ENCODE data around the gene STIMATE. TPM values are rescaled to one million over a fixed set of nuclear protein-coding genes. Genes with fewer than 3 reads are reported as not detected.

STIMATE gene
- total and polyA plus RNA-seq, 9 of the 15 experiments (the other 6 are each of a cell fraction or from before 2014, with no cell fraction given), result 0.14 to 7.7 (median 4.9) TPM

- FAIRE-seq (no peak), DNase-seq (ENCODE audit: extremely low read depth in 1 of 4, low spot score in 3 of 4) (no peak), ATAC-seq (no peak)
- TF ChIP-seq ZC3H4 (CRISPR knock-in tag; IDR thresholded peaks at IDR 0.05; ENCODE audit: borderline replicate concordance), result no peak
- TF ChIP-seq CTCF (IDR thresholded peaks at IDR 0.05 in 2 of 3, conservative IDR thresholded peaks at IDR 0.05 in 1 of 3; ENCODE audit: insufficient read depth in 2 of 3, low read depth in 1 of 3, low read length in 3 of 3), result peak in 1 of 3 experiments; percentile 6; a peak in 1 of 6 replicates
- 0 out of 3 replicates have a peak, but pooled peaks cover 5% of the 10 kb centered on the region for H3K36me3 ChIP-seq (ENCODE audit: control insufficient read depth, insufficient read depth, low read length)
- no peak overlapping the region for H3K27ac ChIP-seq (ENCODE audit: extremely low read depth, low read depth, low read length)
- H3K27me3 ChIP-seq (ENCODE audit: control insufficient read depth in 2 of 2, insufficient read depth in 2 of 2, low read length in 2 of 2), result no peaks in the 10 kb centered on the region
- no peaks in the 10 kb centered on the region for H3K9me1 ChIP-seq (ENCODE audit: control insufficient read depth, insufficient read depth, low read length)
- BruUV-seq (replicated peaks), result no TSS peak
- no peaks in the 10 kb centered on the region for H3K79me2 ChIP-seq (ENCODE audit: control insufficient read depth, insufficient read depth, low read length)
- no peaks in the 10 kb centered on the region for H4K20me1 ChIP-seq (replicated peaks; ENCODE audit: control insufficient read depth, insufficient read depth, low read length)
- no peak overlapping the region for H3K4me2 ChIP-seq (ENCODE audit: insufficient read depth, low read length)
- H3K4me1 ChIP-seq (replicated peaks in 1 of 2; ENCODE audit: control insufficient read depth in 2 of 2, insufficient read depth in 2 of 2, low read length in 2 of 2), result no peaks in the 10 kb centered on the region; a peak in 1 of 5 replicates
- in situ Hi-C loops (cut with MboI) (no loop called here), intact Hi-C loops (cut with micrococcal nuclease) (no loop called here)
- CTCF ChIA-PET (ENCODE audit: low intra/inter-chr PET ratio), result no interaction called here
- no peak overlapping the region for H3K4me3 ChIP-seq
- no peaks in the 10 kb centered on the region for H3K9me3 ChIP-seq (replicated peaks; ENCODE audit: control insufficient read depth, insufficient read depth, low read depth, low read length)
- no peak overlapping the region for H2AFZ ChIP-seq (ENCODE audit: low read depth, low read length)
- WGBS (ENCODE audit: insufficient coverage, low coverage, missing lambda C conversion rate), result 26% methylated on average over 2 of the region's 2 CpGs
- no peak overlapping the region for H3K9ac ChIP-seq (ENCODE audit: insufficient read depth in 1 of 2, low read depth in 2 of 2, low read length in 2 of 2)
- POLR2A ChIA-PET, result interaction anchor here (0.8 kb wide), 1 partner anchor 116 kb away, joined by 3 read pairs; no protein-coding TSS in a partner anchor
These were observed 34.5 kb upstream of the STIMATE start for GRCh38 chr3:52931889-52932288.

GRCh38 chr3:52931328-52931727 is 34.0 kb upstream of the STIMATE start:
- Histone ChIP-seq H3K4me2 (ENCODE audit: insufficient read depth, low read length) (no peak overlapping the region), H3K36me3 (ENCODE audit: control insufficient read depth, insufficient read depth, low read length) (0 out of 3 replicates have a peak, but pooled peaks cover 5% of the 10 kb centered on the region), H3K9ac (ENCODE audit: insufficient read depth in 1 of 2, low read depth in 2 of 2, low read length in 2 of 2) (no peak overlapping the region), H3K9me3 (replicated peaks; ENCODE audit: control insufficient read depth, insufficient read depth, low read depth, low read length) (no peaks in the 10 kb centered on the region), H3K9me1 (ENCODE audit: control insufficient read depth, insufficient read depth, low read length) (no peaks in the 10 kb centered on the region), H4K20me1 (replicated peaks; ENCODE audit: control insufficient read depth, insufficient read depth, low read length) (no peaks in the 10 kb centered on the region), H3K27ac (ENCODE audit: extremely low read depth, low read depth, low read length) (no peak overlapping the region), H3K27me3 (ENCODE audit: control insufficient read depth in 2 of 2, insufficient read depth in 2 of 2, low read length in 2 of 2) (no peaks in the 10 kb centered on the region), H3K79me2 (ENCODE audit: control insufficient read depth, insufficient read depth, low read length) (no peaks in the 10 kb centered on the region), H3K4me1 (replicated peaks in 1 of 2; ENCODE audit: control insufficient read depth in 2 of 2, insufficient read depth in 2 of 2, low read length in 2 of 2) (no peaks in the 10 kb centered on the region; a peak in 1 of 5 replicates), H3K4me3 (no peak overlapping the region), H2AFZ (ENCODE audit: low read depth, low read length) (no peak overlapping the region)
- intact Hi-C loops (cut with micrococcal nuclease) (no loop called here), in situ Hi-C loops (cut with MboI) (no loop called here)
- 73% methylated on average over 5 of the region's 6 CpGs for WGBS (ENCODE audit: insufficient coverage, low coverage, missing lambda C conversion rate)
- TF ChIP-seq RBM15 (IDR thresholded peaks at IDR 0.05; ENCODE audit: insufficient read depth, low read length), result no peak
- no peak for TF ChIP-seq CHD2 (IDR thresholded peaks at IDR 0.05; ENCODE audit: low read depth, low read length)
- no peak for TF ChIP-seq ZC3H11A (IDR thresholded peaks at IDR 0.05; ENCODE audit: low read depth, low read length)
- no peak for TF ChIP-seq HIVEP1 (CRISPR knock-in tag; IDR thresholded peaks at IDR 0.05)
- TF ChIP-seq ETS1 (conservative IDR thresholded peaks at IDR 0.05; ENCODE audit: control insufficient read depth, low read depth, low read length), result no peak
- TF ChIP-seq SMARCA5 (IDR thresholded peaks at IDR 0.05), result no peak
- TF ChIP-seq MCM7 (IDR thresholded peaks at IDR 0.05), result no peak
- TF ChIP-seq ZFPM2 (CRISPR knock-in tag; IDR thresholded peaks at IDR 0.05), result no peak
- no peak for TF ChIP-seq STAT5A (IDR thresholded peaks at IDR 0.05; ENCODE audit: borderline replicate concordance, low read length)
- TF ChIP-seq FOXP4 (CRISPR knock-in tag; IDR thresholded peaks at IDR 0.05; ENCODE audit: borderline replicate concordance), result no peak
- POLR2A ChIA-PET, result interaction anchor here (0.8 kb wide), 1 partner anchor 116 kb away, joined by 3 read pairs; no protein-coding TSS in a partner anchor
- no peak for FAIRE-seq
- no TSS peak for BruUV-seq (replicated peaks)
- no peak for DNase-seq (ENCODE audit: extremely low read depth in 1 of 4, low spot score in 3 of 4)
- no peak for ATAC-seq
- CTCF ChIA-PET (ENCODE audit: low intra/inter-chr PET ratio), result no interaction called here

All from K562 (cell line).